Loucy (cell line): ENCODE data around the gene ADM5.

Source experiments
- H2AFZ ChIP-seq: fragments of 200-600 bp; sonication (generic); 2 replicates; pipeline ENCODE4 v1.6.0; 2016; ENCODE audit warnings: antibody characterized with exemption, mild to moderate bottlenecking, low read length, moderate library complexity
- H3F3A ChIP-seq: fragments of 200-600 bp; 2 replicates; pipeline ENCODE4 v1.6.0; 2016; ENCODE audit warnings: antibody characterized with exemption, low read depth, mild to moderate bottlenecking
- H3K27me3 ChIP-seq: fragments of 200-600 bp; sonication (generic); 2 replicates; pipeline ENCODE4 v1.6.1; 2014; ENCODE audit warnings: low read length, mild to moderate bottlenecking; ENCODE audit not compliant: insufficient read depth, poor library complexity, severe bottlenecking
- H3K36me3 ChIP-seq: fragments of 200-600 bp; sonication (generic); 2 replicates; pipeline ENCODE4 v1.6.1; 2016; ENCODE audit warnings: low read length; ENCODE audit not compliant: insufficient read depth
- H3K4me1 ChIP-seq: fragments of 200-600 bp; sonication (generic); 2 replicates; pipeline ENCODE4 v1.5.1; 2014; ENCODE audit warnings: low read length, mild to moderate bottlenecking; ENCODE audit not compliant: insufficient read depth, poor library complexity, severe bottlenecking
- H3K4me2 ChIP-seq: fragments of 200-600 bp; sonication (generic); 2 replicates; pipeline ENCODE4 v1.6.0; 2014; ENCODE audit warnings: antibody characterized with exemption, low read length, low read depth, mild to moderate bottlenecking; ENCODE audit not compliant: poor library complexity, severe bottlenecking
- H3K4me3 ChIP-seq: fragments of 200-600 bp; sonication (generic); 2 replicates; pipeline ENCODE4 v1.5.1; 2014; ENCODE audit warnings: low read length, mild to moderate bottlenecking, mixed read lengths; ENCODE audit not compliant: poor library complexity, severe bottlenecking
- H3K79me2 ChIP-seq: fragments of 200-600 bp; sonication (generic); 2 replicates; pipeline ENCODE4 v1.6.1; 2014; ENCODE audit warnings: low read length; ENCODE audit not compliant: insufficient read depth
- H3K9ac ChIP-seq: fragments of 200-600 bp; sonication (generic); 2 replicates; pipeline ENCODE4 v1.6.0; 2014; ENCODE audit warnings: mild to moderate bottlenecking, low read depth, low read length, moderate library complexity; ENCODE audit not compliant: poor library complexity, severe bottlenecking
- H3K9me2 ChIP-seq: fragments of 200-600 bp; sonication (generic); replicated peaks from 2 replicates; pipeline ENCODE4 v1.6.1; 2016; ENCODE audit warnings: low read depth, low read length, mixed read lengths
- H3K9me3 ChIP-seq: fragments of 200-600 bp; sonication (generic); 2 replicates; pipeline ENCODE4 v1.6.1; 2014; ENCODE audit warnings: mild to moderate bottlenecking, antibody characterized with exemption, low read length, low read depth; ENCODE audit not compliant: insufficient read depth
- H4K20me1 ChIP-seq: fragments of 200-600 bp; sonication (generic); 2 replicates; pipeline ENCODE4 v1.6.0; 2014; ENCODE audit warnings: antibody characterized with exemption, low read length, mild to moderate bottlenecking; ENCODE audit not compliant: insufficient read depth, poor library complexity, severe bottlenecking
- CTCF ChIP-seq: fragments of 200-600 bp; sonication (generic); conservative IDR thresholded peaks from 2 replicates; pipeline ENCODE4 v1.5.1; 2014; ENCODE audit warnings: mild to moderate bottlenecking, antibody characterized with exemption, low read length
- EZH2phosphoT487 ChIP-seq: fragments of 200-600 bp; IDR thresholded peaks from 2 replicates; pipeline ENCODE4 v1.6.1; 2018; ENCODE audit warnings: antibody characterized with exemption, mild to moderate bottlenecking, moderate library complexity, borderline replicate concordance

The ADM5 gene

GRCh38 chr19:49690656-49691242, 1.4 kb downstream of the ADM5 start, which contains the start of gene CPT1C:
Gene CPT1C, plus strand, starts transcription at chr19:49691116. Its CDS starts 1,137 bp downstream, at chr19:49692253.
- no peaks in the 10 kb centered on the region for H4K20me1 ChIP-seq
- H3K9me2 ChIP-seq: no peaks in the 10 kb centered on the region
- no peak within 1 kb of the TSS for H3K4me3 ChIP-seq
- no peaks in the 10 kb centered on the region for H3F3A ChIP-seq
- no peak within 1 kb of the TSS for H2AFZ ChIP-seq
- H3K36me3 ChIP-seq: peaks cover 30% of the 10 kb centered on the region; the same call in 1 of the 2 replicates
- H3K27me3 ChIP-seq: no peaks in the 10 kb centered on the region
- H3K9me3 ChIP-seq: no peaks in the 10 kb centered on the region
- H3K4me1 ChIP-seq: no peaks in the 10 kb centered on the region
- no peak within 1 kb of the TSS for H3K4me2 ChIP-seq
- H3K9ac ChIP-seq: no peak within 1 kb of the TSS
- no peaks in the 10 kb centered on the region for H3K79me2 ChIP-seq
- TF ChIP-seq CTCF (no peak), EZH2phosphoT487 (no peak)

- Histone ChIP-seq H3K27me3 (no peaks in the 10 kb centered on the region), H3K9me2 (no peaks in the 10 kb centered on the region), H3K4me1 (no peaks in the 10 kb centered on the region), H3K79me2 (no peaks in the 10 kb centered on the region), H3K4me3 (no peak overlapping the region), H3K36me3 (peaks cover 22% of the 10 kb centered on the region; the same call in 1 of the 2 replicates), H3F3A (no peaks in the 10 kb centered on the region), H3K9ac (no peak overlapping the region), H2AFZ (no peak overlapping the region), H3K9me3 (no peaks in the 10 kb centered on the region), H3K4me2 (no peak overlapping the region), H4K20me1 (no peaks in the 10 kb centered on the region)
- TF ChIP-seq CTCF (no peak), EZH2phosphoT487 (no peak)
Observed at GRCh38 chr19:49691243-49692146, 2.1 kb downstream of the ADM5 start.

GRCh38 chr19:49692147-49692506, 2.7 kb downstream of the ADM5 start:
- no peak overlapping the region for H3K4me3 ChIP-seq
- no peaks in the 10 kb centered on the region for H3K4me1 ChIP-seq
- H3K9me3 ChIP-seq: no peaks in the 10 kb centered on the region
- TF ChIP-seq EZH2phosphoT487 (no peak), CTCF (no peak)
- H3K36me3 ChIP-seq: peaks cover 18% of the 10 kb centered on the region; the same call in 1 of the 2 replicates
- H4K20me1 ChIP-seq: no peaks in the 10 kb centered on the region
- no peaks in the 10 kb centered on the region for H3K27me3 ChIP-seq
- H3K4me2 ChIP-seq: no peak overlapping the region
- H3K9ac ChIP-seq: no peak overlapping the region
- no peak overlapping the region for H2AFZ ChIP-seq
- H3F3A ChIP-seq: no peaks in the 10 kb centered on the region
- no peaks in the 10 kb centered on the region for H3K9me2 ChIP-seq
- H3K79me2 ChIP-seq: no peaks in the 10 kb centered on the region
